Activated T-helper 2 cell treated with anti-CD3 and anti-CD28 coated beads, Interferon-gamma antibody, Interleukin-2, Interleukin-4, amounts not matched to agents 10 μg/mL and 5 μg/mL and 100 μg/mL, durations not matched to agents 14 hours and 24 hours and 36 hours (primary cell): ENCODE data around the gene MAP3K1. TPM values are rescaled to one million over a fixed set of nuclear protein-coding genes. Genes with fewer than 3 reads are reported as not detected.
"Not testable (repeated sequence)": the region's sequence is repeated elsewhere in the genome, so short reads cannot be mapped to it uniquely, and the experiment has no call there.

Experiments
- DNase-seq: peaks from one replicate; pipeline ENCODE4 v3.0.0; 2021; ENCODE audit warnings: low spot score
- H3K27ac Mint-ChIP-seq: one replicate; pipeline ENCODE4 v1.8.0; 2021; ENCODE audit warnings: mixed read lengths
- H3K27me3 Mint-ChIP-seq: one replicate; pipeline ENCODE4 v1.8.0; 2021; ENCODE audit warnings: low read depth, mixed read lengths
- H3K36me3 Mint-ChIP-seq: one replicate; pipeline ENCODE4 v1.8.0; 2021; ENCODE audit warnings: low read depth, mixed read lengths
- H3K4me1 Mint-ChIP-seq: one replicate; pipeline ENCODE4 v1.8.0; 2021; ENCODE audit warnings: low read depth, mixed read lengths
- H3K4me3 Mint-ChIP-seq: one replicate; pipeline ENCODE4 v1.8.0; 2021; ENCODE audit warnings: low read depth, mild to moderate bottlenecking, moderate library complexity, mixed read lengths
- H3K9me3 Mint-ChIP-seq: one replicate; pipeline ENCODE4 v1.8.0; 2021; ENCODE audit warnings: mixed read lengths
- intact Hi-C: fragments of 100-400 bp; cut with micrococcal nuclease; formaldehyde crosslinking; loops from one replicate; pipeline ENCODE4 v1.15.1; 2023
- total RNA-seq: library from RNA; stranded (reverse); gene quantifications from 2 replicates; pipeline ENCODE4 v1.2.3, GENCODE V29; 2022

Gene MAP3K1
- total RNA-seq, 1 donor from 2014 or later, result 20.7 TPM

DNA sequence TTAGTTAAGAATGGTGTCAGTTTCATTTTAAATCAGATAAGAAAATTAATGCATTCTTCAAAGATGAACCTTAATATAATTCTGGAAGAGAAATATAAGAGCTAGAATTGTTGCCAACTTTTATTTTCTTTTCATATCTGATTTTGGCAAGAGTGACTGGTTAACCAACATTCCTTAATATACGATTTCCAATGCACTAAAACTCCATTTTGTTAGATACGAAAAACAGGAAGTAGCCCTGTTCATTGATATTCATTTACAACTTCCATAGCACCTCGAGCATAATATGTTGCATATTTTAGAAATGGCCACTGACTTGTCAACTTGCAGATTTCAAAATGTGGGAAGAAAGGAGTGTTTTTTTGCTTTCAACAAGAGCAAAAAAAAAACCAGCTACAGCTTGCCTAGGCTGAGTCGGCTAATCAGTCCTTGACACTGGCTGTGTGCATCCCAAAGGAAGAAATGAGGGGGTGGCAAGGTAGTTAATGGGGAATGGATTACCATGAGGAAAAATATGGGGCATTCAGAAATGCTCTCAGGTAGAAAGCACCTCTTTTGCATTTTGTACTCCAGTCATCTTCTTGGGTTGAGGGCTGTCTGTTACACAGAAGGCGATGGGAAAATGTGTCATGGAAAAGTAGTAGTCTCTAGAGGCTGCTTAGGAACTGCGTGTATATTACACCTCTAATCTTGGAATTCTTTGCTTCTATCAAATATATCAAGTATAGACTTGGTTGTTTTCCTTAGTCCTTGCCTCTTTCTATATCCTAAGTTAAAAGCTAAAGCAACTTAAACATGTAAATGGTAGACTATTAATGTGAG is 3.9 kb downstream of the MAP3K1 start:
- Mint-ChIP-seq H3K4me1 (peaks cover 47% of the 10 kb centered on the region), H3K4me3 (peak overlapping the region; percentile 51), H3K9me3 (no peaks in the 10 kb centered on the region), H3K27me3 (no peaks in the 10 kb centered on the region), H3K36me3 (peaks cover 26% of the 10 kb centered on the region), H3K27ac (peak overlapping the region; percentile 2)
- DNase-seq, result no peak
- intact Hi-C loops, result loop anchor here (5.0 kb wide), 5 partner anchors 107 to 822 kb away; no protein-coding TSS in a partner anchor

DNA sequence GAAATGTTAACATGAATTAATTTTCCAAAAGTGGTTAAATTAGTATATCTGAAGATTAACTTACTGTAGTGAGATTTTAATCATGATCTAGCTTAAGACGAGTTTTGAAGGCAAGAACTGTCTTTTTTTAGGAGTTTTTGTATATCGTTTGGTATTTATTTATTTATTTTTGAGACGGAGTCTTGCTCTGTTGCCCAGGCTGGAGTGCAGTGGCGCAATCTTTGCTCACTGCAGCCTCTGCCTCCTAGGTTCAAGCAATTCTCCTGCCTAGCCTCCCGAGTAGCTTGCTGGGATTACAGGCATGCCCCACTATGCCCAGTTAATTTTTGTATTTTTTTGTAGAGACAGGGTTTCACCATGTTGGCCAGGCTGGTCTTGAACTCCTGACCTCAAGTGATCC is 6.5 kb downstream of the MAP3K1 start:
- DNase-seq, H3K9me3 Mint-ChIP-seq, intact Hi-C loops, H3K4me3 Mint-ChIP-seq, H3K27ac Mint-ChIP-seq, H3K27me3 Mint-ChIP-seq: not testable (repeated sequence)
- Mint-ChIP-seq H3K4me1 (peaks cover 65% of the 10 kb centered on the region), H3K36me3 (peaks cover 27% of the 10 kb centered on the region)

DNA sequence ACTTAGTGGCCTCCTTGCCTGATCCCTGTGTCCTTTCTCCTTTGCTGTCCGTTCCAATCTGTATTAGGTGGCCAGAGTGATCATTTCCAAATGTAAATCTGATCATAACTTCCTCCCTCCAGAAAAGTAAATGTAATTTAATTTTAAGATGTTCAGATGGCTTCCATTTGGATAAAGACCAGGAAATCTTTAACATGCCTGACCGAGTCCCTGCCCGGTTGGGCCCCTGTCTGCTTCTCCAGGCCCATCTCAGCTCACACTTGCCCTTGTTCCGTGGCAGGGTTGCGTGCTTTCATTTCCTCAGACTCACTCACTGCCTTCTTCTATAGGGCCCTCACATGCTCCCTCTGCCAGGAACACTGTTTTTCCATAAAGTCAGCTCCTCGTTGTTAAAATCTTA is 7.6 kb downstream of the MAP3K1 start:
- no peak overlapping the region for H3K4me3 Mint-ChIP-seq
- H3K4me1 Mint-ChIP-seq, result peaks cover 65% of the 10 kb centered on the region
- no peak overlapping the region for H3K27ac Mint-ChIP-seq
- H3K36me3 Mint-ChIP-seq, result peaks cover 27% of the 10 kb centered on the region
- DNase-seq, result no peak
- no peaks in the 10 kb centered on the region for H3K27me3 Mint-ChIP-seq
- H3K9me3 Mint-ChIP-seq, result no peaks in the 10 kb centered on the region
- intact Hi-C loops, result no loop called here

DNA sequence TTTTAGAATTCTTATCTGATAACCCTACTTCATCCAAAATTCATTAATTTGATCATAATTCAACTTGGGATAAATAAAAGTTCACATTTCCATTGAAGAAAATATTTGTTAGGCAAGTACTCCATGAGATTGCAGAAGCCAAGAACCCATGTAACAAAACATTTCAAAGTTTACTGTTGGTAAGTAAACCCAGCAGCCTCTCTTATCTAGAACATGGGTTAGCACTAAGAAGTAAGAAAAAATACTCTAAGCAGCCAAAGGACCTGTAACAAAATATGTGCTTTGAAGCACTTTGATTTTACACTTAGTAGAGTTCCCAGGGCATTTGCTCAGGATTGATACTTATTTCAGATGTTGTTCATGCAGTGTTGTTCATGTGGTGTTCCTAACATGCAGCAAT is 8.7 kb downstream of the MAP3K1 start:
- no peak for DNase-seq
- Mint-ChIP-seq H3K4me1 (peaks cover 69% of the 10 kb centered on the region), H3K36me3 (peaks cover 27% of the 10 kb centered on the region), H3K27ac (no peak overlapping the region), H3K4me3 (no peak overlapping the region), H3K27me3 (no peaks in the 10 kb centered on the region), H3K9me3 (no peaks in the 10 kb centered on the region)
- intact Hi-C loops, result no loop called here

DNA sequence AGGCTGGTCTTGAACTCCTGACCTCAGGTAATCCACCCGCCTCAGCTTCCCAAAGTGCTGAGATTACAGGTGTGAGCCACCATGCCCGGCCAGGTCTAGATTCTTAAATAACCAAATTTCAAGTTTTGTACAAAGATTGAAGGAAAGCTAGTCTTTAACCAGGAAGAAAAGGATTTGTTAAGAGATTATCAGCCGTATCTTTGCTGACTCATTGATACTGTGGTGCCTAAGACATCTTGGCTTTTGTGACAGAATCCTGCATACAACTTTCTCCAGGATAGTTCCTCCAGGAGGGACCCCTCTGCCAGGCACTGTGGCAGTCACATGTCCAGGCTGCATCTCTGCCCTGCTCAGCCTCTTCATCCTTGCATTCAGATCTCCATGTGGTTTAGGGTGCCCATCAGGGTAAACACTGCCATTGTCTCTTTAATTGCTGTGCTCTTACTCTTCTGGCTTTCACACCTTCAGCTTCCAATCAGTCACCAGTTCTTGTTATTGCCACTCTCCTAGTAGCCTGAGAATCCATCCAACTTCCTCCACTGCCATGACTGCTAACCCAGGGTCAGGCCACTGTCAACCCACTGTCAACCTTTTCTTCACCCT is 10.0 kb downstream of the MAP3K1 start:
- Mint-ChIP-seq H3K27ac (no peak overlapping the region), H3K9me3 (no peaks in the 10 kb centered on the region), H3K27me3 (no peaks in the 10 kb centered on the region), H3K36me3 (peaks cover 20% of the 10 kb centered on the region), H3K4me3 (no peak overlapping the region), H3K4me1 (peaks cover 71% of the 10 kb centered on the region)
- no peak for DNase-seq
- intact Hi-C loops, result no loop called here

DNA sequence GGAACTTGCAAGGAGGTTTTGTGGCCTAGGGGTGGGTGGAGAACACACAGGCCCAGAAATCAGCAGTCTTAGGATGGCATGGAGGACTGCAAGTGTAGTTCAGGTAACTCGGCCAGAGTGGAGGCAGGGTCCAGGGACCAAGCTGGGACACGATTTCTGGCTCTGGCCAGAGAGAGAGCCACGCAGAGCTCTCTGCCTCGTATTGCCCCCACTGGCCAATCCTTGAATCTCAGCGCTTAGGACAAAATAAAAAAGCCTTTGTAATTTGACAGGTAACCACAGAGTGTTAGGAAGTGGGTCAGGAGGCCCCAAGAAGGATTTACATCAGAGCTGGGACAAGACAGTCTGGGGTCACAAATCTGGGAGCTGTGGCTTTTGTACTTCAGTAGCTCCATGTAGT is 11.7 kb downstream of the MAP3K1 start:
- no peak overlapping the region for H3K27ac Mint-ChIP-seq
- intact Hi-C loops, result no loop called here
- H3K9me3 Mint-ChIP-seq, result no peaks in the 10 kb centered on the region
- no peak overlapping the region for H3K4me3 Mint-ChIP-seq
- no peaks in the 10 kb centered on the region for H3K27me3 Mint-ChIP-seq
- H3K36me3 Mint-ChIP-seq, result peaks cover 10% of the 10 kb centered on the region
- DNase-seq, result no peak
- H3K4me1 Mint-ChIP-seq, result peaks cover 76% of the 10 kb centered on the region

DNA sequence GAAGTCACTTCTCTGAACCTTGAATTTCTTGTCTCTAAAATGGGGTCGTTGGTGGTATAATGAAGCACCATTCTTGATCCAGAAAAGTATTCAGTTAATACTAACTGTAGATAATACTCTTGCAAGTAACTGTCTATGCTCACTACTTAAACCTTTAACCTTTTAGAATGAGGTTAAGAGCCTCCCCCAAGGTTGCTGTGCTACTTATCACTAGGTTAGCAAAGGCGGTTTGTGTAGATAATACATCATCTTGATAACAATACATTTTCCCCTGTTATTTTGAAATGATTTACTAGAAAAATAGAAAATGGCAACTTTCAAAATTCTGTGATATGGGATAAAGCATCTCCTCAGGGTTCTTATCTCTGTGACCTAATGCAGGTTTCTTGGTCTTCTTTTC is 12.6 kb downstream of the MAP3K1 start:
- intact Hi-C loops, result loop anchor here (2.0 kb wide), 1 partner anchor 13 kb away; the partner anchor contains the start of gene MAP3K1
- Mint-ChIP-seq H3K9me3 (no peaks in the 10 kb centered on the region), H3K27me3 (no peaks in the 10 kb centered on the region), H3K4me3 (no peak overlapping the region), H3K4me1 (peaks cover 75% of the 10 kb centered on the region), H3K36me3 (peaks cover 5% of the 10 kb centered on the region), H3K27ac (peak overlapping the region; percentile 19)
- no peak for DNase-seq

DNA sequence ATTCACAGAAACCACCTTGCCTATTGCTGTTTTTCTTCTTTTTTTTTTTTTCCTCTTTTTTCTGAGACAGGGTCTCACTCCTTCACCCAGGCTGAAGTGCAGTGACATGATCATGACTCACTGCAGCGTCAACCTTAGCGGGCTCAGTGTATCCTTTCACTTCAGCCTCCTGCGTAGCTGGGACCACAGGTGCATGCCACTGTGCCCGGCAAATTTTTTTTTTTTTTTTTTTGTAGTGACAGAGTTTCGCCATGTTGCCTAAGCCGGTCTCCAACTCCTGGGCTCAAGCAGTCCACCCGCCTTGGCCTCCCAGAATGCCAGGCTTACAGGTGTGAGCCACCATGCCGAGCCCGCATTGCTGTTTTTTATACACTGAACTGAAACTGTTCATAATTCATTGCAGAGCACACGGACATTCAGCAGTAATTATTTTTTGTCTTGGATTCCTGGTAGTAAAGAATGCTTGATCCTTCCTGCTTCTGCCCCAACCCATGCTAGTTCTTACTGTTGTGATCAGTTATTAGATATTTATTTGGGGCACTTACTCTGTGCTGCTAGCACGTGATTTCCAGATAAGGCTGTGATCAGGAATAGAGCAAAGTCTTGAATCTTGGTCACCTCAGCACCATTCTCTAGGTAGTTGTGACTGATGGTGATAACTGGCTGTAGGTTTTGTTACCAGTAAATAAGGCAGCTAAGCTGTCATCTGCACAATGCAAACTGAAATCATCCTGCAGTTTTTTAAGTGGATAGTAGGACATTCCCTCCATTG is 14.0 kb downstream of the MAP3K1 start:
- no peaks in the 10 kb centered on the region for H3K27me3 Mint-ChIP-seq
- peak; percentile 31 for DNase-seq
- intact Hi-C loops, result loop anchor here (2.0 kb wide), 1 partner anchor 15 kb away; the partner anchor contains the start of gene MAP3K1
- H3K4me3 Mint-ChIP-seq, result peak overlapping the region; percentile 75
- H3K27ac Mint-ChIP-seq, result peak overlapping the region; percentile 67
- peaks cover 3% of the 10 kb centered on the region for H3K36me3 Mint-ChIP-seq
- no peaks in the 10 kb centered on the region for H3K9me3 Mint-ChIP-seq
- peaks cover 77% of the 10 kb centered on the region for H3K4me1 Mint-ChIP-seq

DNA sequence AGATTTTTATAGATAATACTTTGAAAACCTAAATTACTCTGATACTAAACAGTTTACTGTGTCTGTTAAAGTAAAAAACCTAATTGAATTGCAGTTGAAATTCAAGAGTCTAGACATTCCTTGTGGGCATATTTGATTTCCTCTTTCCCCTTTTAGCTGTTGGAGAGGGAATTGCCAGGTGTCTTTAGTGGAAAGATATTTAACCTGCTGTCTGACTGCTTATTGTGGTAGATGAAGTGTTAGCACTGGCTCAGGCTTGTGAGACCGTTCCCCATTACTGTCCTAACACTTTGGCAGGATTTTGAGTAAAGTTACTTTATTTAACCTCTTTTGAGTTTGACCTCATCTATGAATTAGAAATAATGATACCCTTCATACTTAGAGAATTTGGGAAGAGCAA is 16.4 kb downstream of the MAP3K1 start:
- H3K27me3 Mint-ChIP-seq, result no peaks in the 10 kb centered on the region
- H3K36me3 Mint-ChIP-seq, result peaks cover 3% of the 10 kb centered on the region
- no peaks in the 10 kb centered on the region for H3K9me3 Mint-ChIP-seq
- DNase-seq, result no peak
- H3K4me3 Mint-ChIP-seq, result no peak overlapping the region
- no peak overlapping the region for H3K27ac Mint-ChIP-seq
- intact Hi-C loops, result no loop called here
- peaks cover 77% of the 10 kb centered on the region for H3K4me1 Mint-ChIP-seq

DNA sequence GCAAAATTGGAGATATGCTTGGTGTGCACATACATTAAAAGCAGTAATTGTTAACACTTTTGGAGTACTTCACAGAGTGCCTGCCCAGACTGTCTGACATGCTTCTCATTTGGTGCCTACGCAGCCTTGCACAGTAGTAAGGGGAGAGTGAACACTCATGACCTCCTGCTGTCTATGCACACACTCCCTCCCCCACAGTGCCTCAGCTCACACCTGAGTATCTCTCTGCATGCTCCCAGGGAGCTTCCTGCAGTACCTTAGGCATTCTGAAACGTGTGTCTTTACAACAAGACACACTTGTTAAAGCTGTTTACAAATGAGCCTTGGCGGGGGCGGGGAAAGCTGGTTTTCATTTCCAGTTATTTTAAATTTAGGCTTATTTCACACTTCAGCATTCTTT is 18.0 kb downstream of the MAP3K1 start:
- no peak for DNase-seq
- intact Hi-C loops, result no loop called here
- no peaks in the 10 kb centered on the region for H3K9me3 Mint-ChIP-seq

DNA sequence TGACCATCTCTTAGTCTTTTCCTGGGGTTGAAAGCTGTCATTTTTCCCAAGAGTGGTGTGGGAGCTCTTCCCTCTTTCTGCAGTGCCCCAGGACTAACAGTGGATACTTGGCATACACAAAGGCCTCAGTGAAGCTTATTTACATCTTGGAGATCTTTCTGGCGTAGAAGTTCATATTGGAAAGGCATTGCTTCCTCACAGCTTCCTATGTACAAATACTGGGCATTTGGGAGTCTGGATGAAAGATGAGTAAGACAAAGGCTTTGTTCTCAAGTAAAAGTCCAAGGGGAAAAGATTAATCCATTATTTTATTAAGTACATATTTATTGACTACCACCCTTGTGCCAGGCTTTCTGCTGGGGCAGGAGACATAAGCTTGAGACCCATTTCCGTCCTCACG is 22.0 kb downstream of the MAP3K1 start:
- DNase-seq, result no peak
- Mint-ChIP-seq H3K4me3 (no peak overlapping the region), H3K27me3 (no peaks in the 10 kb centered on the region), H3K27ac (peak overlapping the region; percentile 22), H3K9me3 (no peaks in the 10 kb centered on the region), H3K36me3 (peaks cover 7% of the 10 kb centered on the region), H3K4me1 (peaks cover 64% of the 10 kb centered on the region)
- intact Hi-C loops, result no loop called here

More for the DNA sequence above, 18.0 kb downstream of the MAP3K1 start:
- no peak overlapping the region for H3K27ac Mint-ChIP-seq
- H3K36me3 Mint-ChIP-seq, result peaks cover 3% of the 10 kb centered on the region
- H3K4me3 Mint-ChIP-seq, result no peak overlapping the region
- H3K4me1 Mint-ChIP-seq, result peaks cover 81% of the 10 kb centered on the region
- no peaks in the 10 kb centered on the region for H3K27me3 Mint-ChIP-seq

DNA sequence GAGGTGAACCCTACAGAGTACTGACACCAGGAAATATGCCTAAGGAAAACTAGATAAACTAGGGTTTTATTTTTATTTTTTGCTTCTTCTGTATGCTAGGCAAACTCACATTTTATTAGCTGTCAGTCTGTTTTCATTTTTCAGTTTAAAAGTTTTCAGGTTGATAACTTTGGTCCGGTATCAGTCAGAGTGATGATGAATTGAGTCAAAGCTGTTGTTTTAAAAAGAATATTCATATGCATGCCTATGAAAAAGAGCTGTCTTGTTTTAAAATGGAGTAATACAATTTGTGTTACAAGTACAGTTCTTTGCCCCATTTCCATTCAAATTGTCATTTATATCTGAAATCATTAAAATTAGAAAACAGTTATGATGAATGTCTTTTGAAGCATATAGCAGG is 22.6 kb downstream of the MAP3K1 start:
- no peak overlapping the region for H3K27ac Mint-ChIP-seq
- H3K36me3 Mint-ChIP-seq, result peaks cover 7% of the 10 kb centered on the region
- H3K27me3 Mint-ChIP-seq, result no peaks in the 10 kb centered on the region
- H3K4me1 Mint-ChIP-seq, result peaks cover 61% of the 10 kb centered on the region
- no peak overlapping the region for H3K4me3 Mint-ChIP-seq
- no peaks in the 10 kb centered on the region for H3K9me3 Mint-ChIP-seq
- no peak for DNase-seq
- intact Hi-C loops, result loop anchor here (1.0 to 2.0 kb wide), 2 partner anchors 509 to 568 kb away; no protein-coding TSS in a partner anchor
